Upper lobe of left lung (tissue), 4 donors: Measurements from ENCODE around the gene ANKMY1.

Source experiments
- CTCF ChIP-seq, 6 experiments: fragments of 450-650 bp in 4 of 6; fragments of 200-600 bp in 2 of 6; sonication (generic) in 2 of 6; IDR thresholded peaks; one replicate each; pipeline ENCODE4 v1.5.1; 2016 to 2019; ENCODE audit warnings: antibody characterized with exemption in 6 of 6
- EP300 ChIP-seq, 4 donors: sonication (generic); formaldehyde crosslinking; IDR thresholded peaks; one replicate each; pipeline ENCODE4 v1.5.1; 2017; ENCODE audit warnings: antibody characterized with exemption in 4 of 4, control low read depth in 2 of 4
- POLR2A ChIP-seq, 4 donors: fragments of 450-650 bp; IDR thresholded peaks; one replicate each; pipeline ENCODE4 v1.5.1; 2016 to 2017; ENCODE audit warnings: antibody characterized with exemption in 4 of 4, mild to moderate bottlenecking in 2 of 4
- POLR2AphosphoS5 ChIP-seq, 2 donors: sonication (generic); formaldehyde crosslinking; IDR thresholded peaks; one replicate each; pipeline ENCODE4 v1.5.1; 2017; ENCODE audit warnings: antibody characterized with exemption in 2 of 2

- TF ChIP-seq POLR2A (IDR thresholded peaks at IDR 0.05) (no peak), CTCF (IDR thresholded peaks at IDR 0.05) (no peak), POLR2AphosphoS5 (IDR thresholded peaks at IDR 0.05) (no peak), EP300 (IDR thresholded peaks at IDR 0.05) (no peak)
Observed at GRCh38 chr2:240458044-240458899, 99.5 kb downstream of the ANKMY1 start.
